HG03280 (cell line): ENCODE data around the gene SEPTIN6.
A peak's percentile ranks its signal among the peaks of the same experiment; 100 is the strongest.
"Not testable (repeated sequence)": the region's sequence is repeated elsewhere in the genome, so short reads cannot be mapped to it uniquely, and the experiment has no call there.

ENCODE experiments used
- ATAC-seq: cut with Tn5 transposase; IDR thresholded peaks from one replicate; pipeline ENCODE4 v1.9.1; 2021; ENCODE audit warnings: mild to moderate bottlenecking, moderate library complexity; ENCODE audit not compliant: unreplicated experiment

Gene SEPTIN6

GRCh38 chrX:119692191-119693039 is 553 bp downstream of the SEPTIN6 start:
- peak; percentile 32 for ATAC-seq

- ATAC-seq: no peak
Measured at GRCh38 chrX:119690921-119691716, 1.8 kb downstream of the SEPTIN6 start.

GRCh38 chrX:119688911-119689321 is 4.1 kb downstream of the SEPTIN6 start:
- no peak for ATAC-seq

- no peak for ATAC-seq
Measured at GRCh38 chrX:119687661-119688413, 5.1 kb downstream of the SEPTIN6 start.

- no peak for ATAC-seq
Measured at GRCh38 chrX:119686087-119686691, 6.8 kb downstream of the SEPTIN6 start.

GRCh38 chrX:119685225-119686066 is 7.5 kb downstream of the SEPTIN6 start:
- ATAC-seq: no peak

GRCh38 chrX:119684916-119685224 is 8.1 kb downstream of the SEPTIN6 start:
- ATAC-seq: no peak

GRCh38 chrX:119684312-119684711 is 8.7 kb downstream of the SEPTIN6 start:
- ATAC-seq: not testable (repeated sequence)

GRCh38 chrX:119682019-119682989 is 10.7 kb downstream of the SEPTIN6 start:
- ATAC-seq: no peak

GRCh38 chrX:119677654-119677981 is 15.3 kb downstream of the SEPTIN6 start:
- ATAC-seq: no peak

GRCh38 chrX:119676949-119677653 is 15.9 kb downstream of the SEPTIN6 start:
- no peak for ATAC-seq

GRCh38 chrX:119673336-119673735 is 19.6 kb downstream of the SEPTIN6 start:
- ATAC-seq: no peak

GRCh38 chrX:119672426-119672825 is 20.5 kb downstream of the SEPTIN6 start:
- no peak for ATAC-seq

- ATAC-seq: no peak
Measured at GRCh38 chrX:119669424-119670037, 23.4 kb downstream of the SEPTIN6 start.

- no peak for ATAC-seq
Measured at GRCh38 chrX:119667111-119667878, 25.7 kb downstream of the SEPTIN6 start.

GRCh38 chrX:119664877-119665276 is 28.1 kb downstream of the SEPTIN6 start:
- ATAC-seq: not testable (repeated sequence)

GRCh38 chrX:119661486-119661885 is 31.5 kb downstream of the SEPTIN6 start:
- no peak for ATAC-seq
